Neural progenitor cell (in vitro differentiated cells): Measurements from ENCODE around the gene NFKB1. TPM values are rescaled to one million over a fixed set of nuclear protein-coding genes. Genes with fewer than 3 reads are reported as not detected.

Experiments used
- DNase-seq: peaks from one replicate; pipeline ENCODE4 v3.0.0-alpha.2; 2016; ENCODE audit warnings: low spot score
- H2AFZ ChIP-seq: fragments of 200-600 bp; sonication (generic); replicated peaks from 2 replicates; pipeline ENCODE4 v1.6.1; 2016; ENCODE audit warnings: antibody characterized with exemption
- H3F3A ChIP-seq: fragments of 200-600 bp; sonication (generic); 2 replicates; pipeline ENCODE4 v1.6.1; 2016; ENCODE audit warnings: antibody characterized with exemption, low read depth
- H3K27ac ChIP-seq: fragments of 200-600 bp; sonication (generic); 2 replicates; pipeline ENCODE4 v1.5.1; 2016; ENCODE audit warnings: mild to moderate bottlenecking
- H3K27me3 ChIP-seq: fragments of 200-600 bp; sonication (generic); 2 replicates; pipeline ENCODE4 v1.6.1; 2016; ENCODE audit warnings: mild to moderate bottlenecking, moderate library complexity
- H3K36me3 ChIP-seq: fragments of 200-600 bp; sonication (generic); 2 replicates; pipeline ENCODE4 v1.5.1; 2016
- H3K4me1 ChIP-seq: fragments of 200-600 bp; sonication (generic); 2 replicates; pipeline ENCODE4 v1.6.1; 2016; ENCODE audit warnings: mixed run types
- H3K4me2 ChIP-seq: fragments of 200-600 bp; sonication (generic); 2 replicates; pipeline ENCODE4 v1.6.1; 2016
- H3K4me3 ChIP-seq: fragments of 200-600 bp; sonication (generic); 2 replicates; pipeline ENCODE4 v1.5.1; 2016
- H3K79me2 ChIP-seq: fragments of 200-600 bp; sonication (generic); 2 replicates; pipeline ENCODE4 v1.6.1; 2016; ENCODE audit warnings: low read depth
- H3K9ac ChIP-seq: fragments of 200-600 bp; sonication (generic); 2 replicates; pipeline ENCODE4 v1.6.1; 2016
- H3K9me3 ChIP-seq: fragments of 200-600 bp; sonication (generic); 2 replicates; pipeline ENCODE4 v1.5.1; 2016; ENCODE audit warnings: low read depth
- H4K20me1 ChIP-seq: fragments of 200-600 bp; sonication (generic); 2 replicates; pipeline ENCODE4 v1.6.1; 2016; ENCODE audit warnings: low read depth
- H3K27ac Mint-ChIP-seq: 3 replicates; pipeline ENCODE4 v1.8.0; 2021; ENCODE audit warnings: mixed read lengths
- H3K27me3 Mint-ChIP-seq: 2 replicates; pipeline ENCODE4 v1.8.0; 2022; ENCODE audit warnings: low read depth, mild to moderate bottlenecking, inconsistent platforms, moderate library complexity, mixed read lengths; ENCODE audit not compliant: insufficient read depth
- H3K36me3 Mint-ChIP-seq: 3 replicates; pipeline ENCODE4 v1.8.0; 2021; ENCODE audit warnings: mixed read lengths
- H3K4me1 Mint-ChIP-seq: 3 replicates; pipeline ENCODE4 v1.8.0; 2021; ENCODE audit warnings: mixed read lengths
- H3K4me3 Mint-ChIP-seq: 3 replicates; pipeline ENCODE4 v1.8.0; 2021; ENCODE audit warnings: mild to moderate bottlenecking, moderate library complexity, mixed read lengths
- H3K9me3 Mint-ChIP-seq: 3 replicates; pipeline ENCODE4 v1.8.0; 2020; ENCODE audit warnings: mixed read lengths
- EZH2 ChIP-seq: fragments of 200-600 bp; sonication (generic); IDR thresholded peaks from 2 replicates; pipeline ENCODE4 v1.6.1; 2017; ENCODE audit warnings: antibody characterized with exemption, mild to moderate bottlenecking, moderate library complexity
- EZH2phosphoT487 ChIP-seq: fragments of 200-600 bp; sonication (generic); IDR thresholded peaks from 2 replicates; pipeline ENCODE4 v1.6.1; 2017; ENCODE audit warnings: antibody characterized with exemption
- total RNA-seq: library from RNA; depleted of rRNA; stranded (reverse); fragments of >200 nt; gene quantifications from 2 replicates; pipeline ENCODE4 v1.2.3, GENCODE V29; 2015; ENCODE audit warnings: low replicate concordance
- TF ChIP-seq, protein P1 (sequence below): fragments of 200-600 bp; sonication (generic); IDR thresholded peaks from 2 replicates; pipeline ENCODE4 v1.5.1; 2017; ENCODE audit warnings: antibody characterized with exemption, mild to moderate bottlenecking

Gene NFKB1
- total RNA-seq, 1 donor from 2014 or later: 14.1 TPM

DNA sequence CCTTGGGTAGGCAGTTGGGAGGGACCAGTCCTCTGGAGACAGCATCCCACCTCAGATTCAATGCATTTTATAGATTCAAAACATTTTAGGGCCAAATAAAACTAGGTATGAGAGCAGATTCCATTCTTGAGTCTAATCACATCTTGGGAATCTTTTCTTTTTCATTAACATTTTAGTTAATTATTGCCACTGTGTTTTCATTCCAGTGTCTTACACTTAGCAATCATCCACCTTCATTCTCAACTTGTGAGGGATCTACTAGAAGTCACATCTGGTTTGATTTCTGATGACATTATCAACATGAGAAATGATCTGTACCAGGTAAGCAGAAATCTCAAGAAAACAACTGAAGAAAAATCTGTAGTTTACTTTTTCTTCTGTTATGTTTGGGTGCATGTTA is 99.5 kb downstream of the NFKB1 start:
- no peak overlapping the region for H3K4me2 ChIP-seq

DNA sequence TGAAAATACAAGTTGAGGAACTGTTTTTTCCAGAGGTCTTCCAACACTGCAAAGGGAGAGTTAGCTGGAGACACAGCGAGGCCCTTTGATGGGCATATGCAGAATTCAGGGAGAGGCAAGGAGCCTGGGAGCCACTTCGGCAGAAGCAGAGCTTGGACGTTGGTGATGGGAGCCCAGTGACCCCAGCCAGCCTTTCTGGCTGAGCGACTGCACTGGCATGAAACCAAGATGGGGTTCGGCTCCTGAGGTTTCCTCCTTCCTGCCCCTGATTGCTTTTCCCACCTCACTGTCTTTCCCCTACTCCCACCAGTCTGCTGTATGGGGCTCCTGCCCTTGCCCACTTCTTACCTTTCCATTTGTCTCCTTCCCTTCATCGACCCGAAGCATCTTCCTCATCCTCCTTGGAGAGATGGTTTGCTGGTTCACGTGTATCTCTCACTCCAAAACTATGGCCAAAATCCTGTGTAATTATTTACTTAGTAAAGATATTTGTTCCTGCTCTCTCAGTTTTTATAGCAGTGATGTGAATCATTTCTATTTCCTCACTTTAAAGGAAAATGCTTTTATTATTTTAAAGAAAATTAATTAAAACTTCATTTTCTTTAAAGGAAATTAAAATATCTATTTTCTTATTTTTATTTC is 100.5 kb downstream of the NFKB1 start:
- no peak for DNase-seq
- H3K9ac ChIP-seq: no peak overlapping the region
- no peaks in the 10 kb centered on the region for H3K9me3 ChIP-seq
- H3K4me1 ChIP-seq: no peaks in the 10 kb centered on the region
- H3K27me3 ChIP-seq: no peaks in the 10 kb centered on the region
- Mint-ChIP-seq H3K27ac (no peak overlapping the region), H3K27me3 (no peaks in the 10 kb centered on the region), H3K36me3 (peaks cover 8% of the 10 kb centered on the region), H3K9me3 (no peaks in the 10 kb centered on the region), H3K4me1 (no peaks in the 10 kb centered on the region), H3K4me3 (no peak overlapping the region)
- TF ChIP-seq, protein P1, sequence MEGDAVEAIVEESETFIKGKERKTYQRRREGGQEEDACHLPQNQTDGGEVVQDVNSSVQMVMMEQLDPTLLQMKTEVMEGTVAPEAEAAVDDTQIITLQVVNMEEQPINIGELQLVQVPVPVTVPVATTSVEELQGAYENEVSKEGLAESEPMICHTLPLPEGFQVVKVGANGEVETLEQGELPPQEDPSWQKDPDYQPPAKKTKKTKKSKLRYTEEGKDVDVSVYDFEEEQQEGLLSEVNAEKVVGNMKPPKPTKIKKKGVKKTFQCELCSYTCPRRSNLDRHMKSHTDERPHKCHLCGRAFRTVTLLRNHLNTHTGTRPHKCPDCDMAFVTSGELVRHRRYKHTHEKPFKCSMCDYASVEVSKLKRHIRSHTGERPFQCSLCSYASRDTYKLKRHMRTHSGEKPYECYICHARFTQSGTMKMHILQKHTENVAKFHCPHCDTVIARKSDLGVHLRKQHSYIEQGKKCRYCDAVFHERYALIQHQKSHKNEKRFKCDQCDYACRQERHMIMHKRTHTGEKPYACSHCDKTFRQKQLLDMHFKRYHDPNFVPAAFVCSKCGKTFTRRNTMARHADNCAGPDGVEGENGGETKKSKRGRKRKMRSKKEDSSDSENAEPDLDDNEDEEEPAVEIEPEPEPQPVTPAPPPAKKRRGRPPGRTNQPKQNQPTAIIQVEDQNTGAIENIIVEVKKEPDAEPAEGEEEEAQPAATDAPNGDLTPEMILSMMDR: no peak
- TF ChIP-seq EZH2phosphoT487 (no peak), EZH2 (no peak)
- no peaks in the 10 kb centered on the region for H3F3A ChIP-seq
- H3K4me2 ChIP-seq: no peak overlapping the region
- H3K79me2 ChIP-seq: no peaks in the 10 kb centered on the region
- no peaks in the 10 kb centered on the region for H4K20me1 ChIP-seq
- H3K36me3 ChIP-seq: no peaks in the 10 kb centered on the region
- no peak overlapping the region for H3K4me3 ChIP-seq
- no peak overlapping the region for H2AFZ ChIP-seq
- H3K27ac ChIP-seq: no peak overlapping the region

More for the DNA sequence above, 99.5 kb downstream of the NFKB1 start:
- Histone ChIP-seq H3K27me3 (no peaks in the 10 kb centered on the region), H4K20me1 (no peaks in the 10 kb centered on the region), H3K4me3 (no peak overlapping the region), H3K36me3 (no peaks in the 10 kb centered on the region), H3K9ac (no peak overlapping the region), H3K79me2 (no peaks in the 10 kb centered on the region), H3F3A (no peaks in the 10 kb centered on the region), H3K27ac (no peak overlapping the region), H3K9me3 (no peaks in the 10 kb centered on the region), H2AFZ (no peak overlapping the region), H3K4me1 (no peaks in the 10 kb centered on the region)
- peaks cover 10% of the 10 kb centered on the region for H3K36me3 Mint-ChIP-seq
- H3K9me3 Mint-ChIP-seq: no peaks in the 10 kb centered on the region
- H3K27me3 Mint-ChIP-seq: no peaks in the 10 kb centered on the region
- peaks cover 3% of the 10 kb centered on the region for H3K4me1 Mint-ChIP-seq
- H3K4me3 Mint-ChIP-seq: no peak overlapping the region
- no peak overlapping the region for H3K27ac Mint-ChIP-seq
- DNase-seq: no peak
- TF ChIP-seq, protein P1: no peak

DNA sequence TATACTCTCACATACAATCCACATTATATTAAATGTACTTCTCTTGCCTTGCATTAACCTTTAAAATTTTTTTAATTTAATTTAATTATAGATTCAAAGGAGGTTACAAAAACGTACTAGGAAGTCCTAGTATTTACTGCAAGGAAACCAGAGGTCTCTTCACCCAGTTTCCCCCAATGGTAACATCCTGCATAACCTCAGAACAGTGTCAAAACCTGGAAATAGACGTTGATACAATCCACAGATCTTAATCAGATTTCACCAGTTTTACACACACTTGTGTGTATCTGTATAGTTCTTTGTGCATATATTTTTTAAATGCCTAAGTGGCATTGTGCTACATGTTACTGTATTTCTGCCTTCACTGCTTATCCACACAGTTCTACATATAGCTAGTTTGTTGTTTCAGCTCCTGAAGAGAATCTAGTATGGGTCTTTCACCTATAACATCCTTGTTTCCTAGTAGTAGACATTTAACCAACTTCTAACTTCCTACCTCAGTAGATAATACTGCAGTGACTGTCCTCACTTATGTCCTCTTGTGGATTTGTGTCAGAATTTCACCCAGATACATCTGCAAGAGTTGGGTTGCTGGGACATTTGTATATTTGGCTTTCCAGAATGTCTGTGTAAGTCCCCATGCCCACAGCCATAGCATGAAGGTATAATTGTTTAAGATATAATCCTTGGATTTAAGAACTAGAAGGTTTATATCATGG is 103.2 kb downstream of the NFKB1 start:
- H3K36me3 ChIP-seq: no peaks in the 10 kb centered on the region
- H3K9me3 ChIP-seq: no peaks in the 10 kb centered on the region
- Mint-ChIP-seq H3K9me3 (no peaks in the 10 kb centered on the region), H3K36me3 (peaks cover 4% of the 10 kb centered on the region), H3K27ac (no peak overlapping the region), H3K4me1 (no peaks in the 10 kb centered on the region), H3K27me3 (no peaks in the 10 kb centered on the region), H3K4me3 (no peak overlapping the region)
- no peaks in the 10 kb centered on the region for H3K79me2 ChIP-seq
- no peaks in the 10 kb centered on the region for H4K20me1 ChIP-seq
- no peak overlapping the region for H3K4me3 ChIP-seq
- H3K27ac ChIP-seq: no peak overlapping the region
- H3K4me1 ChIP-seq: no peaks in the 10 kb centered on the region
- no peaks in the 10 kb centered on the region for H3K27me3 ChIP-seq
- H3K4me2 ChIP-seq: no peak overlapping the region
- H3K9ac ChIP-seq: no peak overlapping the region
- H2AFZ ChIP-seq: no peak overlapping the region
- no peak for TF ChIP-seq EZH2phosphoT487
- TF ChIP-seq, protein P1: no peak
- TF ChIP-seq EZH2: no peak
- no peaks in the 10 kb centered on the region for H3F3A ChIP-seq
- DNase-seq: no peak
